Measurements from ENCODE around the gene GALNT2. TPM values are rescaled to one million over a fixed set of nuclear protein-coding genes. Genes with fewer than 3 reads are reported as not detected.

The GALNT2 gene
- total and polyA plus RNA-seq, 10 donors, result 7.9 to 44.8 (median 36.9) TPM

DNA sequence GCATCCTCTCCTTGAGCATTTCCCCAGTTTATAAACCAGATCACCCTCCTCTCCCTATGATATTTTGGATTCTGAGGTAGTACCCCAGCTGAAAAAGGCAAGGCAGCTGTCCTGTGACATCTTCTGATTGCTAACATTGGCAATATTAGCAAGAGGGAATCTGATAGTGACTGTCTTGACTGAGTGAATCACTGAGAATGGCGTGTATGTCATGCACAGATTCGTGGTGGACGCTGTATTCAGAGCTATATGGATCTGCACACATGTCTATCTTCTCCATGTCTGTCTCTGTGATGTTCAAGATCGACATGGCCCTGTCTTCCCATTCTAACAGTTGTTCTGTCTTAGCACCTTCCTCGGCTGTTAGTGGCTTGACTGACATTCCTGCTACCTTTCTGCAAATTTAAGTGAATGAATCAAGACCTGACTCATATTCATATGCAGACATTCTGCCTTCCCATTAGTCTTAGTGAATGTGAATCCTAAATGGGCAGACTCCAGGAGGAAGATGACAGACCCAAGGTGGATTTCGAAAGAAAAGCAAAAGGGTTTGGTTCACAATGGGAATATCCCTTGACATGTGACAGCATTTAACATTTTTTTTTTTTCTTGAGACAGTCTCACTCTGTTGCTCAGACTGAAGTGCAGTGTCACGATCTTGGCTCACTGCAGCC lies 261.4 kb downstream of the GALNT2 start:
- Histone ChIP-seq H3K9me3 (no peaks in the 10 kb centered on the region), H3K36me3 (no peaks in the 10 kb centered on the region), H3K4me1 (peaks cover 0 to 11% (median 0%) of the 10 kb centered on the region in 6 donors), H3K27ac (no peak overlapping the region), H3K4me3 (no peak overlapping the region), H3K27me3 (replicated peaks in 1 of 7) (peaks cover 0 to 13% (median 0%) of the 10 kb centered on the region in 7 donors)
- whole genome bisulfite sequencing, 5 donors, result 73 to 89% (median 84%) methylated on average over 7 of the region's 7 CpGs
- TF ChIP-seq POLR2AphosphoS5 (IDR thresholded peaks at IDR 0.05) (no peak), POLR2A (IDR thresholded peaks at IDR 0.05) (no peak)
- TF ChIP-seq, protein P1, sequence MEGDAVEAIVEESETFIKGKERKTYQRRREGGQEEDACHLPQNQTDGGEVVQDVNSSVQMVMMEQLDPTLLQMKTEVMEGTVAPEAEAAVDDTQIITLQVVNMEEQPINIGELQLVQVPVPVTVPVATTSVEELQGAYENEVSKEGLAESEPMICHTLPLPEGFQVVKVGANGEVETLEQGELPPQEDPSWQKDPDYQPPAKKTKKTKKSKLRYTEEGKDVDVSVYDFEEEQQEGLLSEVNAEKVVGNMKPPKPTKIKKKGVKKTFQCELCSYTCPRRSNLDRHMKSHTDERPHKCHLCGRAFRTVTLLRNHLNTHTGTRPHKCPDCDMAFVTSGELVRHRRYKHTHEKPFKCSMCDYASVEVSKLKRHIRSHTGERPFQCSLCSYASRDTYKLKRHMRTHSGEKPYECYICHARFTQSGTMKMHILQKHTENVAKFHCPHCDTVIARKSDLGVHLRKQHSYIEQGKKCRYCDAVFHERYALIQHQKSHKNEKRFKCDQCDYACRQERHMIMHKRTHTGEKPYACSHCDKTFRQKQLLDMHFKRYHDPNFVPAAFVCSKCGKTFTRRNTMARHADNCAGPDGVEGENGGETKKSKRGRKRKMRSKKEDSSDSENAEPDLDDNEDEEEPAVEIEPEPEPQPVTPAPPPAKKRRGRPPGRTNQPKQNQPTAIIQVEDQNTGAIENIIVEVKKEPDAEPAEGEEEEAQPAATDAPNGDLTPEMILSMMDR (IDR thresholded peaks at IDR 0.05 in 8 of 11, conservative IDR thresholded peaks at IDR 0.05 in 3 of 11), result no peak
- intact Hi-C loops (cut with DNase I; ENCODE audit: low total_unique reads), result no loop called here
- no peak for DNase-seq

DNA sequence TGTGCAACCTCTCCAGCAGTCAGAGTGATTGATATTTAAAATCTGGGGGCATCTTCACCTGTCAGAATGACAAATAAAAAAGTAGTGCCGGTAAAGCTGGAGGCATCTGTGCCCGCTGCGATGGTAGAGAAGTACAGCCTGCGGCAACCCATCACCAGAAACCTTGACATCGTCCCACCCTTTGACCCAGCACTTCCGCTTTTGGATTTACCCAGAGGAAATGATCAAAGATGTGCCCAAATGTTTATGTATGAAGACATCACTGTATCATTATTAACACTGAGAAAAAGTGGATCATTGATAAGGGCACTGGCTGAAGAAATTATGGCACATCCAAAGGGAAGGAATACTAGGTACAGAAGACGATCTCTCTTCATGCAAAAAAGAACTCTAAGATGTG lies 263.1 kb downstream of the GALNT2 start:
- Histone ChIP-seq H3K27ac (no peak overlapping the region), H3K9me3 (no peaks in the 10 kb centered on the region), H3K4me1 (peaks cover 0 to 11% (median 0%) of the 10 kb centered on the region in 6 donors), H3K4me3 (no peak overlapping the region), H3K27me3 (replicated peaks in 1 of 7) (peaks cover 0 to 18% (median 0%) of the 10 kb centered on the region in 7 donors), H3K36me3 (no peaks in the 10 kb centered on the region)
- 72 to 85% (median 80%) methylated on average over 7 of the region's 7 CpGs for WGBS, 5 donors
- DNase-seq, result peak; percentile 1
- intact Hi-C loops (cut with DNase I; ENCODE audit: low total_unique reads), result no loop called here
- TF ChIP-seq POLR2A (IDR thresholded peaks at IDR 0.05) (no peak), POLR2AphosphoS5 (IDR thresholded peaks at IDR 0.05) (no peak)
- TF ChIP-seq, protein P1 (IDR thresholded peaks at IDR 0.05 in 8 of 11, conservative IDR thresholded peaks at IDR 0.05 in 3 of 11), result no peak

Measured in spleen (tissue), 11 donors.